ENCODE data around the gene SPDEF.

The SPDEF gene

DNA sequence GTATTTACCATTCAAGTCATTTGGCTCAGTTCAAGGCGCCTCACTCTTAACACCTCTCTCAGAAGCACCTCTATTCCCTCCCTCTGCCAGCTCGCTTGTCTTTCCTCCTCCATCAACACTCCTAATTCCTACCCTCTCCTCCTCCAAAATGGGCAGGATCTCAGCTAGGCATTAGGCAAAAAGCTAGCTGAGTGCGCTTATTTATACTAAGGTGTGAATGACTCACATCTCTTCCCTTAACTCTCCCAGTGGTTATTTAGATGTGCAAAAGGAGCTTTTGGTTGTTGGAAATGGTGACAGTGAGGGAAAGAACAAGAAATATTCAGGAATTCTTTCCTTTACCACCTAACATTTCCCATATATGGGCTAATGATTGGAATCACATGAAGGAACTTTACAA is 61.2 kb downstream of the SPDEF start:
- H3K27ac ChIP-seq (ENCODE audit: low read depth, low read length), result no peak overlapping the region
- H3K36me3 ChIP-seq (ENCODE audit: control insufficient read depth, low read length), result no peaks in the 10 kb centered on the region
- H4K20me1 ChIP-seq (ENCODE audit: control insufficient read depth, insufficient read depth, low read depth, low read length), result no peaks in the 10 kb centered on the region
- H3K79me2 ChIP-seq (ENCODE audit: control insufficient read depth, low read length), result no peaks in the 10 kb centered on the region
- H3K9me2 ChIP-seq (replicated peaks; ENCODE audit: control insufficient read depth, low read length), result no peaks in the 10 kb centered on the region
- H3K9me3 ChIP-seq (ENCODE audit: control insufficient read depth, insufficient read depth, low read length), result no peaks in the 10 kb centered on the region
- H3K4me2 ChIP-seq (ENCODE audit: low read length), result no peak overlapping the region
- no peaks in the 10 kb centered on the region for H3F3A ChIP-seq (ENCODE audit: control insufficient read depth, insufficient read depth)
- H3K4me3 ChIP-seq (ENCODE audit: low read length), result no peak overlapping the region
- H3K27me3 ChIP-seq (ENCODE audit: control insufficient read depth, low read length), result no peaks in the 10 kb centered on the region
- TF ChIP-seq, protein P1, sequence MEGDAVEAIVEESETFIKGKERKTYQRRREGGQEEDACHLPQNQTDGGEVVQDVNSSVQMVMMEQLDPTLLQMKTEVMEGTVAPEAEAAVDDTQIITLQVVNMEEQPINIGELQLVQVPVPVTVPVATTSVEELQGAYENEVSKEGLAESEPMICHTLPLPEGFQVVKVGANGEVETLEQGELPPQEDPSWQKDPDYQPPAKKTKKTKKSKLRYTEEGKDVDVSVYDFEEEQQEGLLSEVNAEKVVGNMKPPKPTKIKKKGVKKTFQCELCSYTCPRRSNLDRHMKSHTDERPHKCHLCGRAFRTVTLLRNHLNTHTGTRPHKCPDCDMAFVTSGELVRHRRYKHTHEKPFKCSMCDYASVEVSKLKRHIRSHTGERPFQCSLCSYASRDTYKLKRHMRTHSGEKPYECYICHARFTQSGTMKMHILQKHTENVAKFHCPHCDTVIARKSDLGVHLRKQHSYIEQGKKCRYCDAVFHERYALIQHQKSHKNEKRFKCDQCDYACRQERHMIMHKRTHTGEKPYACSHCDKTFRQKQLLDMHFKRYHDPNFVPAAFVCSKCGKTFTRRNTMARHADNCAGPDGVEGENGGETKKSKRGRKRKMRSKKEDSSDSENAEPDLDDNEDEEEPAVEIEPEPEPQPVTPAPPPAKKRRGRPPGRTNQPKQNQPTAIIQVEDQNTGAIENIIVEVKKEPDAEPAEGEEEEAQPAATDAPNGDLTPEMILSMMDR (IDR thresholded peaks at IDR 0.05; ENCODE audit: low read depth, low read length, poor library complexity, severe bottlenecking), result no peak
- TF ChIP-seq EZH2phosphoT487 (IDR thresholded peaks at IDR 0.05; ENCODE audit: borderline replicate concordance, low read length), result no peak
- no peaks in the 10 kb centered on the region for H3K4me1 ChIP-seq (ENCODE audit: control insufficient read depth, low read length)

DNA sequence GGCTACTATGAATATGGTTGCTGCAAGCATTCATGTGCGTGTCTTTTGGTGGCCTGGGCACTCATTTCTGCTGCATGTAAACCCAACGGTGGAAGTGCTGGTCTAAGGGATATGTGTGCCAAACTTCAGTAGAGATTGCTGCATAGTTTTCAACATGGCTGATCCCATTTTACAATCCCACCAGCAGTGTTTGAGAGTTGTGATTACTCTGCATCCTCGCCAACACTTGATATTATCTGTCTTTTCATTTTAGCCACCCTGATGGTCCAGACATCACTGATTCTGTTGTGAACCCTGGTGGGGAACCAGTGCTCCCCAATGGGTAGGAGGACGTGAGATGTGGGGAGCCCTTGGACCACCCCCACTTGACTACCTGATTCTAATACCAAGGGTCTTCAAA is 62.8 kb downstream of the SPDEF start:
- no peak overlapping the region for H3K4me3 ChIP-seq (ENCODE audit: low read length)
- no peaks in the 10 kb centered on the region for H3K4me1 ChIP-seq (ENCODE audit: control insufficient read depth, low read length)
- TF ChIP-seq, protein P1 (IDR thresholded peaks at IDR 0.05; ENCODE audit: low read depth, low read length, poor library complexity, severe bottlenecking), result no peak
- no peak for TF ChIP-seq EZH2phosphoT487 (IDR thresholded peaks at IDR 0.05; ENCODE audit: borderline replicate concordance, low read length)
- H3K9me2 ChIP-seq (replicated peaks; ENCODE audit: control insufficient read depth, low read length), result no peaks in the 10 kb centered on the region
- H3F3A ChIP-seq (ENCODE audit: control insufficient read depth, insufficient read depth), result no peaks in the 10 kb centered on the region
- no peaks in the 10 kb centered on the region for H3K79me2 ChIP-seq (ENCODE audit: control insufficient read depth, low read length)
- H3K27me3 ChIP-seq (ENCODE audit: control insufficient read depth, low read length), result no peaks in the 10 kb centered on the region
- H3K36me3 ChIP-seq (ENCODE audit: control insufficient read depth, low read length), result no peaks in the 10 kb centered on the region
- no peak overlapping the region for H3K4me2 ChIP-seq (ENCODE audit: low read length)
- no peaks in the 10 kb centered on the region for H4K20me1 ChIP-seq (ENCODE audit: control insufficient read depth, insufficient read depth, low read depth, low read length)
- H3K27ac ChIP-seq (ENCODE audit: low read depth, low read length), result no peak overlapping the region
- H3K9me3 ChIP-seq (ENCODE audit: control insufficient read depth, insufficient read depth, low read length), result no peaks in the 10 kb centered on the region

DNA sequence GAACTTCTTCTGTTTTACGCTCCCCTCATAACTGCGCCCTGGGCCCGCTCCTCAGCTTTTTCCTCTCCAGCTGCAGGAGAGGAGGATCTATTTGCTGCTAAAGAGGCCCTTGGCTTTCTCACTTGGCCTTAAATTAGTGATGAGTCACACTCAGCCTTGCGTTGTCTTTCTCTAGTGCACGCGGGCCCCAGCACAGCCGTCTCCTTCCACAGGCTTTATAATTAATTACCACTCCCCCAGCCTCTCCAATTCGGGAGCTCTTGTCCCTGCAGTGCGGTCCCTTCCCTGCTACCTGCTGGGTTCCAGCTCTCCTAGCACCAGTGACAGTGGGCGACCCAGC is 65.1 kb downstream of the SPDEF start:
- no peaks in the 10 kb centered on the region for H3K9me2 ChIP-seq (replicated peaks; ENCODE audit: control insufficient read depth, low read length)
- H3F3A ChIP-seq (ENCODE audit: control insufficient read depth, insufficient read depth), result no peaks in the 10 kb centered on the region
- no peak overlapping the region for H3K4me3 ChIP-seq (ENCODE audit: low read length)
- no peaks in the 10 kb centered on the region for H3K27me3 ChIP-seq (ENCODE audit: control insufficient read depth, low read length)
- no peak overlapping the region for H3K4me2 ChIP-seq (ENCODE audit: low read length)
- H3K27ac ChIP-seq (ENCODE audit: low read depth, low read length), result no peak overlapping the region
- H4K20me1 ChIP-seq (ENCODE audit: control insufficient read depth, insufficient read depth, low read depth, low read length), result no peaks in the 10 kb centered on the region
- no peaks in the 10 kb centered on the region for H3K9me3 ChIP-seq (ENCODE audit: control insufficient read depth, insufficient read depth, low read length)
- TF ChIP-seq, protein P1 (IDR thresholded peaks at IDR 0.05; ENCODE audit: low read depth, low read length, poor library complexity, severe bottlenecking), result no peak
- TF ChIP-seq EZH2phosphoT487 (IDR thresholded peaks at IDR 0.05; ENCODE audit: borderline replicate concordance, low read length), result no peak
- H3K79me2 ChIP-seq (ENCODE audit: control insufficient read depth, low read length), result peaks cover 15% of the 10 kb centered on the region
- H3K4me1 ChIP-seq (ENCODE audit: control insufficient read depth, low read length), result peaks cover 17% of the 10 kb centered on the region
- H3K36me3 ChIP-seq (ENCODE audit: control insufficient read depth, low read length), result no peaks in the 10 kb centered on the region

All from DOHH2 (cell line).